Activated naive CD8-positive, alpha-beta T cell treated with anti-CD3 and anti-CD28 coated beads, Interleukin-2, amount 50 U/mL, for 24 hours (primary cell): ENCODE measurements around the gene COL23A1.

Experiments
- ATAC-seq: fragments of 150-1000 bp; cut with Tn5 transposase; one replicate; pipeline ENCODE4 v1.10.0; 2021
- DNase-seq: peaks from one replicate; pipeline ENCODE4 v3.0.0; 2021
- H3K27ac Mint-ChIP-seq: one replicate; pipeline ENCODE4 v1.8.0; 2021; ENCODE audit warnings: mild to moderate bottlenecking, mixed read lengths
- H3K27me3 Mint-ChIP-seq: one replicate; pipeline ENCODE4 v1.8.0; 2021; ENCODE audit warnings: mixed read lengths
- H3K36me3 Mint-ChIP-seq: one replicate; pipeline ENCODE4 v1.8.0; 2021; ENCODE audit warnings: low read depth, mixed read lengths
- H3K4me1 Mint-ChIP-seq: one replicate; pipeline ENCODE4 v1.8.0; 2021; ENCODE audit warnings: mixed read lengths
- H3K4me3 Mint-ChIP-seq: one replicate; pipeline ENCODE4 v1.8.0; 2021; ENCODE audit warnings: mild to moderate bottlenecking, moderate library complexity, mixed read lengths
- H3K9me3 Mint-ChIP-seq: one replicate; pipeline ENCODE4 v1.8.0; 2021; ENCODE audit warnings: mixed read lengths

COL23A1 gene

GRCh38 chr5:178577944-178578343 lies 12.2 kb downstream of the COL23A1 start:
- no peak for ATAC-seq
- H3K27me3 Mint-ChIP-seq = peaks cover 37% of the 10 kb centered on the region

GRCh38 chr5:178577376-178577839 lies 12.8 kb downstream of the COL23A1 start:
- Mint-ChIP-seq H3K9me3 (no peaks in the 10 kb centered on the region), H3K4me1 (no peaks in the 10 kb centered on the region), H3K27ac (no peak overlapping the region), H3K4me3 (no peak overlapping the region), H3K27me3 (peaks cover 41% of the 10 kb centered on the region), H3K36me3 (no peaks in the 10 kb centered on the region)
- ATAC-seq = no peak
- DNase-seq = no peak

More at GRCh38 chr5:178577944-178578343, 12.2 kb downstream of the COL23A1 start:
- Mint-ChIP-seq H3K27ac (no peak overlapping the region), H3K9me3 (no peaks in the 10 kb centered on the region), H3K4me3 (no peak overlapping the region), H3K4me1 (no peaks in the 10 kb centered on the region), H3K36me3 (no peaks in the 10 kb centered on the region)
- no peak for DNase-seq

GRCh38 chr5:178576591-178577351 lies 13.4 kb downstream of the COL23A1 start:
- Mint-ChIP-seq H3K27ac (no peak overlapping the region), H3K27me3 (peaks cover 41% of the 10 kb centered on the region), H3K36me3 (no peaks in the 10 kb centered on the region), H3K4me1 (no peaks in the 10 kb centered on the region), H3K4me3 (no peak overlapping the region), H3K9me3 (no peaks in the 10 kb centered on the region)
- ATAC-seq (no peak), DNase-seq (no peak)

- Mint-ChIP-seq H3K4me1 (no peaks in the 10 kb centered on the region), H3K27ac (no peak overlapping the region), H3K36me3 (no peaks in the 10 kb centered on the region), H3K4me3 (no peak overlapping the region), H3K27me3 (peaks cover 40% of the 10 kb centered on the region), H3K9me3 (no peaks in the 10 kb centered on the region)
- ATAC-seq (no peak), DNase-seq (no peak)
Measured at GRCh38 chr5:178573216-178573615, 17.0 kb downstream of the COL23A1 start.

DNA sequence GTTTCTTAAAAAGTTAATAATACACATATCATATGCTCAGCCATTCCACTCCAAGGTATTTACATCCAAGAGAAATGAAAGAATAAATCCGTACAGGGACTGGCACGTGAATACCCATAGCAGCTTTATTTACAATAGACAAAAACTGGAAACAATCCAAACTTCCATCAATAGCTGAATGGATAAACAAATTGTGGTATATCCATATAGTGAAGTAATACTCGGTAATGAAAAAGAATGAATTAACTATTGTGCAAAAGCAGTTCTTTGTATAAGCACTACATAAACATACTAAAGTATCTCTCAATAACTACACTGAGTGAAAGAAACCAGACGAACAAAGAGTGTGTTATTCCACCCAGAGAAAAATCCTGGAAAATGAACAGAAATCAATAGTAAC lies 17.6 kb downstream of the COL23A1 start:
- no peaks in the 10 kb centered on the region for H3K36me3 Mint-ChIP-seq
- no peaks in the 10 kb centered on the region for H3K9me3 Mint-ChIP-seq
- ATAC-seq (no peak), DNase-seq (no peak)
- H3K27me3 Mint-ChIP-seq = peaks cover 36% of the 10 kb centered on the region
- no peaks in the 10 kb centered on the region for H3K4me1 Mint-ChIP-seq
- H3K27ac Mint-ChIP-seq = no peak overlapping the region
- no peak overlapping the region for H3K4me3 Mint-ChIP-seq

DNA sequence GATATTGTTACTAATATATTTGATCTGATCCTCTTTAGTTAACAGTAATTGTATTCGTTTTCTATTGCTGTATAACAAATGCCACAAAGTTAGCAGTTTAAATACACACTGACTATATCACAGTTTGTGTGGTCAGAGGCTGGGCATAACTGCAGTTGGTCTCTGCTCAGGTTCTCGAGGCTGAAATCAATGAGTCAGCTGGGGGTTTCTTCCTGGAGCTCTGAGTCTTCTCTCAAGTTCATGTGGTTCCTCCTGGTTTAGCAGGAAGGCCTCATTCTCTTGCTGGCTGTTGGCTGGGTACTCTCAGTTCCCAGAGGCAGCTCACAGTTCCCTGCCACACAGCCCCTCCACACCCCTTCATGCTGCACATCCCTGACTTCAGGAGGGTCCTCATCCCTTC lies 20.7 kb downstream of the COL23A1 start:
- Mint-ChIP-seq H3K9me3 (no peaks in the 10 kb centered on the region), H3K36me3 (no peaks in the 10 kb centered on the region), H3K27me3 (peaks cover 32% of the 10 kb centered on the region), H3K4me1 (no peaks in the 10 kb centered on the region), H3K27ac (no peak overlapping the region), H3K4me3 (no peak overlapping the region)
- ATAC-seq (no peak), DNase-seq (no peak)

DNA sequence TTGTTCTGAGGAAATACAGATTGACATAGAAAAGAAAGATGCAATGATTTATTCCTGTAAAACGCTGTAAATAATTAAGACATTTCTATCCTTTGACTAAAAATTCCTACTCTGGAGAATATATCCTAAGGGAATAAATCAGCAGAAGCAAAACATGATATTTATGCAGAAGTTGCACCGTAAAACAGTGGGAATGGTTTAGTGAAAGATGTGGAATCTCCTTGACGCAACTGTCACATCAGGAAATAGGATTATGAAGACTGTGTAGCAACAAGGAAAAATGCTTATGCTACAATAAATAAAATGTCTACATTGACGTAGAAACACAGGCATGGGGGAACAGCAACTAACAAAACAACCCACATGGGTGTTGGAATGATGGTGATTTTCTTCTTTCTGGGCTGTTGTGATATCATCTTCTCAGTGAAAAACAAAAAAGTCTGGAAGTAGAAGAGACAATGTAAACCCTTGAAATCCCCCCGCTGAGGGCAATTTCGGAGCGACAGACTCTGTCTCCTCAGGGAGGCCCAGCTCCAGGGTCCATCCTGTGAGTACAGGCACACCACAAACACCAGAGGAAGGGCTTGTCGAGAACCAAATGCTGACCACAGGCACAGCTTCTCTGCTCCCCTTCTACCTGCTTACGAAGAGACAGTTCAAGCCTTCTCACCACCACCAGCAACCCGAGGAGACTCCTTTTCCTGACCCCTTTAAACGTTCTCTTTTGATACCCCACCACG lies 25.2 kb downstream of the COL23A1 start:
- no peaks in the 10 kb centered on the region for H3K9me3 Mint-ChIP-seq
- ATAC-seq (no peak), DNase-seq (no peak)
- H3K4me1 Mint-ChIP-seq = no peaks in the 10 kb centered on the region
- no peak overlapping the region for H3K4me3 Mint-ChIP-seq
- no peak overlapping the region for H3K27ac Mint-ChIP-seq
- peaks cover 26% of the 10 kb centered on the region for H3K27me3 Mint-ChIP-seq
- no peaks in the 10 kb centered on the region for H3K36me3 Mint-ChIP-seq

GRCh38 chr5:178564397-178564796 lies 25.8 kb downstream of the COL23A1 start:
- DNase-seq (no peak), ATAC-seq (no peak)
- H3K4me3 Mint-ChIP-seq = no peak overlapping the region
- H3K4me1 Mint-ChIP-seq = no peaks in the 10 kb centered on the region
- no peaks in the 10 kb centered on the region for H3K36me3 Mint-ChIP-seq
- H3K27me3 Mint-ChIP-seq = peaks cover 26% of the 10 kb centered on the region
- H3K27ac Mint-ChIP-seq = no peak overlapping the region
- H3K9me3 Mint-ChIP-seq = no peaks in the 10 kb centered on the region

DNA sequence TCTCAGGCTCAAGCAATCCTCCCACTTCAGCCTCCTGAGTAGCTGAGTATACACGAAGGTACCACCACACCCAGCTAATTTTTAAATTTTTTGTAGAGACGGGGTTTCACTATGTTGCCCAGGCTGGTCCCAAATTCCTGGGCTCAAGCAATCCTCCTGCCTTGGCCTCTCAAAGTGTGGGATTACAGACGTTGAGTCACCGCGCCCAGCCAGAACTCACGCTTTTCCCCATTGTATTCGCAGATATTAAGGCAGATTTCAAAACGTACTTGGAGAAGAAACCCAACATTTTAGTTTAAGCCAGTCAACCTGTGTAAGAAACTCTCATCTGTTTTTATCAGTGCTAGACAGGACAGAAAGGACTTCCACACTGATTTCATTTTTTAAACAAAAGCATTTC lies 26.6 kb downstream of the COL23A1 start:
- Mint-ChIP-seq H3K4me1 (no peaks in the 10 kb centered on the region), H3K4me3 (no peak overlapping the region), H3K27ac (no peak overlapping the region), H3K27me3 (peaks cover 26% of the 10 kb centered on the region), H3K9me3 (no peaks in the 10 kb centered on the region), H3K36me3 (no peaks in the 10 kb centered on the region)
- ATAC-seq = no peak
- no peak for DNase-seq

DNA sequence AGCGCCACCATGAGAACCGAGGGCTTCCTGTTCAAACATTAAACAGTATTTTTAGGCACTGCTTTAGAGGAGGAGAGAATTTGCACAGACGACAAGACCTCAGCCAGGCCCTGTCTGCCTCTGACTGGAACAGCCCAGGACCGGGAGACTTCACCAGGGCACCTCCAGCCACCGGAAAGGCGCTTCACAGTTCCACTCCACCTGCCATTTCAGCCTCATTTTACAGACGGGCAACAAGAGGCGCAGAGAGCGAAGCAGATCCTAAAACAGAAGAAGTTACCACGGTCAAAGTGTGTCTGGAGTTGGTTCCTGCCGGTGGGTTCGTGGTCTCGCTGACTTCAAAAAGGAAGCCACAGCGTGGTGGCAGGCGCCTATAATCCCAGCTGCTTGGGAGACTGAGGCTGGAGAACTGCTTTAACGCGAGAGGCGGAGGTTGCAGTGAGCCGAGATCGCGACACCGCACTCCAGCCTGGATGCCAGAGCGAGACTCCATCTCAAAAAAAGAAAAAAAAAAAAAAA lies 28.4 kb downstream of the COL23A1 start:
- no peak overlapping the region for H3K27ac Mint-ChIP-seq
- ATAC-seq = no peak

DNA sequence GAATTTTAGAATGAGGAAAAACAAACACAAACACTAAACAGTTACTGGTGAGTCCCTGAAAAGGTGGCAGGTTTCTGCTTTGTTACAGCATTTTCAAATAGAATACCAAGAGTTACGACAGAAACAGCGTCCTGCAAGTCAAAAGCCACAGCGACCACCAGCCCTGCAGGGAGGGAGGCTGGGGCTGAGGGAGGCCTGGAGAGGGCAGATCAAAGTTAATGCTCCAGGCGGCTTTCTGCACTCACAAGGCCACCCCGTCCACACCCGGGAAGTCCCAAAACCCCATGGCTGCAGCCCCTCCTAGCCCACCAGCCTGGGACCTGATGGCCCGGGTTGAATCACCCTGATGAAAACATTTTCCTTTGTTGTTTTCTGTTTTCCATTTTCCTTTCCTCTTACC lies 29.3 kb downstream of the COL23A1 start:
- Mint-ChIP-seq H3K27ac (no peak overlapping the region), H3K4me1 (no peaks in the 10 kb centered on the region), H3K4me3 (no peak overlapping the region), H3K9me3 (no peaks in the 10 kb centered on the region), H3K36me3 (no peaks in the 10 kb centered on the region), H3K27me3 (peaks cover 29% of the 10 kb centered on the region)
- DNase-seq (no peak), ATAC-seq (no peak)

More for the DNA sequence above, 28.4 kb downstream of the COL23A1 start:
- Mint-ChIP-seq H3K4me1 (no peaks in the 10 kb centered on the region), H3K27me3 (peaks cover 31% of the 10 kb centered on the region), H3K9me3 (no peaks in the 10 kb centered on the region), H3K4me3 (no peak overlapping the region), H3K36me3 (no peaks in the 10 kb centered on the region)
- no peak for DNase-seq

DNA sequence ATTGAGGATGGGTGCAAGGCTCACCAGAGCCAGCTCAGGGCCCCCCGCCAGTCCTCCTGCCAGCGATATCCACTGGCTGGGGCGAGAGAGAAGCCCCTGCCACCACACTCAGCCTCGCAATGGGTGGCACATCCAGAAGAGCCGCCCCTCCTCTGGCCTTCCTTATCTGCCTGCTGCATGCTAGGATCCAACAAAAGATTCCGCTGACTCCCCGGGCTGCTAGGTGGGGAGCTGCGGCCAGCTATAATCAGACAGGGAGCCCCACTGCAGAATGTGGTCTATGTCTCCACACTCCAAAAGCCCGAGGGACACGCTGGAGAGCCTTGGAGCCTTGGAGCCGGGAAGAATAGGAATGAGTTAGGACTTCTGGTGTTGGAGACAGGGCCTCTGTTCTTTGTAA lies 32.8 kb downstream of the COL23A1 start:
- H3K4me3 Mint-ChIP-seq = no peak overlapping the region
- no peaks in the 10 kb centered on the region for H3K9me3 Mint-ChIP-seq
- H3K4me1 Mint-ChIP-seq = no peaks in the 10 kb centered on the region
- peaks cover 16% of the 10 kb centered on the region for H3K27me3 Mint-ChIP-seq
- H3K36me3 Mint-ChIP-seq = no peaks in the 10 kb centered on the region
- DNase-seq (no peak), ATAC-seq (no peak)
- no peak overlapping the region for H3K27ac Mint-ChIP-seq

DNA sequence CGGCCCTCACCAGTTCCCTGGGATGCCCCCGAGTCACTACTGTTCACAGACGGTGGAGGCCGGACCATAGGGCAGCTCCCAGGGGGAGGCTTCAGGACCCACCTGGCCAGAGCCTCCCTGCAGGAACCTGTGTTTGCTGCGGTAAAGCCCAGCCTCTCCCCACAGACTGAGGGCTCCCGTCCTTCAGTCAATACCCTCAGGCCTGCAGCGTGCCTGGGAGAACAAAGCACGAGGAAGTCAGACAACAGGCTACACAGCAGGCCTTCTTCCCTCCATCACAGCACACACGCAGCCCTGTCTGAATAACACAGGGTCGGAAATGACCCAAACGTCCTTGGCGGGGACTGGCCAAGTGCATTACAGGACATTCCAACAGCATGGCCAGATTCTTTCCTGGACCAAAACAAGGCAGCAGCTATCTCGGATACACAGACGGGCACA lies 34.4 kb downstream of the COL23A1 start:
- Mint-ChIP-seq H3K9me3 (no peaks in the 10 kb centered on the region), H3K27ac (no peak overlapping the region)

DNA sequence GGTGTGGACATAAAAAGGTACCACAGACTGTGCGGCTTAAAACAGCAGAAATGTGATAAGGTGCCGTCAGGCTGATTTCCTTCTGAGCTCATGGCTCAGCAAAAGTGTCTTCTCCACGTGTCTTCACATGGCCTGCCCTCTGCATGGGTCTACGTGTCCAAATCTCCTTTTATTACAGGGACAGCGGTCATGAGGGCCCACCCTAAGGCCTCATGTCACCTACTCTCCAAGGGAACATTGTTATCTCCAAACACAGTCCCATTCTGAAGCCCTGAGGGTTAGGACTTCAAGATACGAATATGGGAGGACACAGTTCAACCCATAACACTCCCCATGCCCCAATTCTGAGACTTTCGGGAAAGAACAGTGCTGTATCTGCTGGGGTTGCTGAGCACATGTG lies 35.2 kb downstream of the COL23A1 start:
- DNase-seq (no peak), ATAC-seq (no peak)
- Mint-ChIP-seq H3K9me3 (no peaks in the 10 kb centered on the region), H3K36me3 (no peaks in the 10 kb centered on the region), H3K4me1 (no peaks in the 10 kb centered on the region), H3K27ac (no peak overlapping the region), H3K27me3 (peaks cover 17% of the 10 kb centered on the region), H3K4me3 (no peak overlapping the region)

More for the DNA sequence above, 34.4 kb downstream of the COL23A1 start:
- ATAC-seq = no peak
- H3K27me3 Mint-ChIP-seq = peaks cover 17% of the 10 kb centered on the region
- H3K4me3 Mint-ChIP-seq = no peak overlapping the region
- no peak for DNase-seq
- no peaks in the 10 kb centered on the region for H3K4me1 Mint-ChIP-seq
- no peaks in the 10 kb centered on the region for H3K36me3 Mint-ChIP-seq

DNA sequence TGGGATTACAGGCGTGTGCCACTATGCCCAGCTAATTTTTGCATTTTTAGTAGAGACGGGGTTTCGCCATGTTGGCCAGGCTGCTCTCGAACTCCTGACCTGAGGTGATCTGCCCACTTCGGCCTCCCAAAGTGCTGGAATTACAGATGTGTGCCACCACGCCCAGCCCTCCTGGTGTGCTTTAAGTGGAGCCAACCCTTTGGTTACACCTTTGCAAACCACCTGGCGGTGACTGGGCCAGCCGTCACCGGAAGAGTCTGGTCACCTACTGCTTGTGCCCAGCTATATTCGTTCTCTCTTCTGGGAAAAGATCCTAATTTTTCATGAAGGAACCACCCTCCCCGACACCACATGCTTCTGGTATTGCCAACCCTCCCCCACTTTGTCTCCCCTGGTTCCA lies 35.9 kb downstream of the COL23A1 start:
- no peaks in the 10 kb centered on the region for H3K4me1 Mint-ChIP-seq
- DNase-seq = no peak
- H3K36me3 Mint-ChIP-seq = no peaks in the 10 kb centered on the region
- peaks cover 17% of the 10 kb centered on the region for H3K27me3 Mint-ChIP-seq
- H3K9me3 Mint-ChIP-seq = no peaks in the 10 kb centered on the region
- H3K27ac Mint-ChIP-seq = no peak overlapping the region
- ATAC-seq = no peak
- no peak overlapping the region for H3K4me3 Mint-ChIP-seq
